Endothelial cell of umbilical vein (primary cell): Measurements from ENCODE around the gene TSPAN18. TPM values are rescaled to one million over a fixed set of nuclear protein-coding genes. Genes with fewer than 3 reads are reported as not detected.

Experiments
- BruUV-seq: library from RNA; stranded (reverse); fragments of 400-500 nt; replicated peaks from 2 replicates; lab custom pipeline; 2021; lab: Mats Ljungman, UMichigan
- CTCF ChIA-PET: fragments of 300-600, 350-600 bp; sonication (Branson Sonifier 250); formaldehyde crosslinking; loops from one replicate; lab custom pipeline; 2021; ENCODE audit warnings: antibody characterized with exemption, inconsistent platforms; lab: Charles Lee
- POLR2A ChIA-PET: fragments of 300-600, 350-600 bp; sonication (Branson Sonifier 250); formaldehyde crosslinking; loops from one replicate; lab custom pipeline; 2021; ENCODE audit warnings: antibody characterized with exemption, inconsistent platforms; lab: Charles Lee
- DNase-seq: peaks from one replicate; pipeline ENCODE4 v3.0.0-alpha.2; 2011; ENCODE audit warnings: low read depth, low spot score
- FAIRE-seq: peaks from 2 replicates; lab custom pipeline; 2011; peaks lifted over from hg19 to GRCh38; lab: Jason Lieb, UNC
- H2AFZ ChIP-seq: 2 replicates; pipeline ENCODE4 v1.6.0; 2012; ENCODE audit warnings: low read depth, low read length, control low read depth, inconsistent platforms
- H3K27ac ChIP-seq: 2 replicates; pipeline ENCODE4 v1.5.1; 2011; ENCODE audit warnings: low read depth, mild to moderate bottlenecking, control low read depth, low read length, moderate library complexity; ENCODE audit not compliant: insufficient read depth
- H3K27me3 ChIP-seq, 2 experiments: 2 replicates each; pipeline versions ENCODE4 v1.6.0 to v1.6.1; 2011; ENCODE audit warnings: low read length in 2 of 2, mixed read lengths in 1 of 2; ENCODE audit not compliant: control insufficient read depth in 2 of 2, insufficient read depth in 2 of 2
- H3K36me3 ChIP-seq, 2 experiments: 2 replicates in 1 of 2; 3 replicates in 1 of 2; pipeline ENCODE4 v1.5.1; 2011; ENCODE audit warnings: low read length in 2 of 2, mild to moderate bottlenecking in 1 of 2, moderate library complexity in 1 of 2; ENCODE audit not compliant: control insufficient read depth in 2 of 2, insufficient read depth in 2 of 2; ENCODE audit errors: extremely low read depth in 1 of 2
- H3K4me1 ChIP-seq: 3 replicates; pipeline ENCODE4 v1.5.1; 2011; ENCODE audit warnings: mild to moderate bottlenecking, low read length; ENCODE audit not compliant: control insufficient read depth, insufficient read depth; ENCODE audit errors: extremely low read depth
- H3K4me2 ChIP-seq: 2 replicates; pipeline ENCODE4 v1.6.1; 2011; ENCODE audit warnings: low read length, control low read depth, mixed read lengths; ENCODE audit not compliant: insufficient read depth
- H3K4me3 ChIP-seq, 3 experiments: fragments of 200-600 bp in 1 of 3; sonication (generic), shearing (Covaris generic) in 1 of 3; replicated peaks in 1 of 3; 2 replicates each; pipeline ENCODE4 v1.5.1; 2011 to 2016; ENCODE audit warnings: control low read depth in 3 of 3, low read length in 3 of 3, mild to moderate bottlenecking in 2 of 3, inconsistent platforms in 1 of 3, low read depth in 1 of 3, moderate library complexity in 1 of 3; ENCODE audit not compliant: insufficient read depth in 1 of 3
- H3K79me2 ChIP-seq: 2 replicates; pipeline ENCODE4 v1.6.0; 2012; ENCODE audit warnings: low read length, inconsistent platforms; ENCODE audit not compliant: control insufficient read depth, insufficient read depth
- H3K9ac ChIP-seq: replicated peaks from 2 replicates; pipeline ENCODE3; 2011; ENCODE audit warnings: low read length, control low read depth; ENCODE audit not compliant: insufficient read depth; ENCODE audit errors: extremely low read depth
- H3K9me1 ChIP-seq: replicated peaks from 3 replicates; pipeline ENCODE4 v1.6.0; 2011; ENCODE audit warnings: mild to moderate bottlenecking, low read length; ENCODE audit not compliant: control insufficient read depth, insufficient read depth; ENCODE audit errors: extremely low read depth
- H3K9me3 ChIP-seq: replicated peaks from 2 replicates; pipeline ENCODE4 v1.5.1; 2012; ENCODE audit warnings: low read length, inconsistent platforms; ENCODE audit not compliant: control insufficient read depth, insufficient read depth
- H4K20me1 ChIP-seq: replicated peaks from 2 replicates; pipeline ENCODE3; 2011; ENCODE audit warnings: mild to moderate bottlenecking, low read length; ENCODE audit not compliant: control insufficient read depth, insufficient read depth; ENCODE audit errors: extremely low read depth
- FOS ChIP-seq: IDR thresholded peaks from 2 replicates; pipeline ENCODE4 v1.6.1; 2011; ENCODE audit warnings: mild to moderate bottlenecking, low read length, moderate library complexity, borderline replicate concordance; ENCODE audit not compliant: insufficient read depth
- GATA2 ChIP-seq: IDR thresholded peaks from 2 replicates; pipeline ENCODE4 v1.7.0; 2011; ENCODE audit warnings: low read depth, mild to moderate bottlenecking, moderate library complexity, mixed read lengths, low read length; ENCODE audit not compliant: insufficient read length, insufficient read depth
- JUN ChIP-seq: IDR thresholded peaks from 2 replicates; pipeline ENCODE4 v1.6.1; 2011; ENCODE audit warnings: borderline replicate concordance, low read depth; ENCODE audit not compliant: insufficient read length, insufficient read depth
- POLR2A ChIP-seq: IDR thresholded peaks from 2 replicates; pipeline ENCODE4 v1.6.1; 2012; ENCODE audit warnings: low read depth, mild to moderate bottlenecking, control low read depth, low read length
- dilution Hi-C: fragments of 300-500 bp; cut with MboI; formaldehyde crosslinking; loops from one replicate; pipeline ENCODE4 v1.15.0; 2019; ENCODE audit warnings: low sequenced_read_pairs; ENCODE audit not compliant: extremely low pct_ligation_motif_present
- intact Hi-C: fragments of 100-400 bp; cut with micrococcal nuclease; formaldehyde crosslinking; loops from one replicate; pipeline ENCODE4 v1.10.0; 2022
- polyA plus RNA-seq, 4 experiments: library from polyadenylated mRNA; depleted of rRNA in 3 of 4; stranded (reverse) in 3 of 4; unstranded in 1 of 4; fragments of >200 nt; gene quantifications; 2 replicates each; pipeline versions ENCODE4 v1.2.1 to v1.2.3, GENCODE V29; 2011 to 2012; ENCODE audit warnings: missing spikeins in 1 of 4
- total RNA-seq: library from RNA; stranded (reverse); gene quantifications from 2 replicates; pipeline ENCODE4 v1.2.3, GENCODE V29; 2021

The TSPAN18 gene
- total and polyA plus RNA-seq, 2 donors (not counting 3 experiments of a cell fraction or from before 2014, with no cell fraction given) = 32.2 to 118 TPM

DNA sequence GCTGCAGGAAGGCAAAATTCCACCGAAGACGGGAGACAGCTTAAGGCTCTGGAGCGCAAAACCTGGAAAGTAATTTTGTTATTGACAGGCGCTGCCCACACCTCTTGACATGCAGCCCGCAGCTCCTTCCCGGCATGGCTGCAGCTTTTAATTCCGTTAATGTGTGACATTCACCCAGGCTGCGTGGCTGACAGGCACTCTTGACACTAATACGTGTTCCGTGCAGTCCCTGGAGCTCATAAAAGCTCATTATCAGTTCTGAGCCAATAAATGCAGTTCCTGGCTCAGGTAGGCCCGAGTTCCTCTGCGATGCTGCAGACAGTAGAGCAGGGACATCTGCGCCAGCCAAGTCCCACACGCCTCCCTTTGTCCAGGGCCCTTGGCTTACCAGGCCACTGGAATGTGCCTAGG lies 34.8 kb downstream of the TSPAN18 start:
- Histone ChIP-seq H3K27me3 (no peaks in the 10 kb centered on the region), H4K20me1 (no peaks in the 10 kb centered on the region), H3K79me2 (no peaks in the 10 kb centered on the region), H3K4me3 (no peak overlapping the region), H3K9me3 (no peaks in the 10 kb centered on the region), H3K4me1 (peaks cover 39% of the 10 kb centered on the region), H3K4me2 (no peak overlapping the region), H3K36me3 (peaks cover 0 to 11% of the 10 kb centered on the region in 2 experiments), H3K9me1 (no peaks in the 10 kb centered on the region), H2AFZ (no peak overlapping the region), H3K9ac (no peak overlapping the region), H3K27ac (no peak overlapping the region)
- DNase-seq (no peak), FAIRE-seq (no peak)
- no TSS peak for BruUV-seq
- intact Hi-C loops = loop anchor here (5.0 kb wide), 1 partner anchor 386 kb away; the partner anchor contains the start of gene PRDM11
- CTCF ChIA-PET = interaction anchor here (1.0 to 2.2 kb wide), 8 partner anchors 10 to 150 kb away, joined by 3 to 11 read pairs (median 6); no protein-coding TSS in a partner anchor
- dilution Hi-C loops = no loop called here
- TF ChIP-seq POLR2A = no peak
- TF ChIP-seq FOS = no peak
- POLR2A ChIA-PET = interaction anchor here (1.4 kb wide), 1 partner anchor 13 kb away, joined by 4 read pairs; no protein-coding TSS in a partner anchor

DNA sequence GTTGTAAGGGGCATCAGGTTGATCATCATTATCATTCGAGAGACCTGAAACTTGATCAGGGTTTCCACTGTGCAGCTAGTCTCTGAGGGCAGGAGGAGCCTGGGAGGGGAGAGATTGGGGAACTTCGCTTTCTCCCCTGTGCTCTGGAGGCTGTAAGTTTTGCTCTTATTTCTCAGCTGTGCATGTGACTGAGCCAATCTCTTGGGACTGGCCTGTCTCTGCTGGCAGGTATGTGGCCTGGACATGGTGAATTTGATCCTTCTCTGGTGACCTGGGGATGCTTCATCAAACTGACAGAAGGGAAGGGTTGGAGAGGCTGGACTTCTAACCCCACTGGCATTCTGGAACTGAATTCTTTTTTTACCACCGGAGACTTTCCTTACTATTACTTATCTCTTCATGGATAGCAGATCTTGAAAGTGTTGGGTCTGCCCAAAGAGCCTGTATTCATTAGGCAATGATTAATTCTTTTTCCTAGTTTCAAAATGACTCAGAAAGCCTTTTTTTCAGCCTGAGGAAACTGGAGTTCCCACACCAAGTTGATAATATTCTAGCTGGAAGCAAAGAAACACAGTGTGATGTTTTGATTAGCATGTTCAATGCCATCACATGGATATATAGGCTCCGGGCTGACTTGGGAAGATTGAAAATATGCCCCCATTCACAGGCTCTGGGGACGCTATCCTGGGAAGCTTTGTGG lies 36.5 kb downstream of the TSPAN18 start:
- BruUV-seq = no TSS peak
- H3K4me1 ChIP-seq = peaks cover 46% of the 10 kb centered on the region
- no peak overlapping the region for H3K4me2 ChIP-seq
- DNase-seq (peak; percentile 81), FAIRE-seq (peak; percentile 74)
- H2AFZ ChIP-seq = no peak overlapping the region
- H3K27ac ChIP-seq = peak overlapping the region; percentile 2
- no peaks in the 10 kb centered on the region for H3K27me3 ChIP-seq
- ChIA-PET CTCF (interaction anchor here (0.6 to 2.8 kb wide), 3 partner anchors 11 to 117 kb away, joined by 3 to 10 read pairs (median 10); no protein-coding TSS in a partner anchor), POLR2A (no interaction called here)
- no peaks in the 10 kb centered on the region for H4K20me1 ChIP-seq
- dilution Hi-C loops = no loop called here
- H3K4me3 ChIP-seq = no peak overlapping the region
- TF ChIP-seq JUN = peak; percentile 37
- TF ChIP-seq POLR2A = no peak
- TF ChIP-seq FOS = peak; percentile 40
- peak; percentile 49 for TF ChIP-seq GATA2
- H3K36me3 ChIP-seq = peaks cover 0 to 11% of the 10 kb centered on the region in 2 experiments
- intact Hi-C loops = loop anchor here (5.0 kb wide), 1 partner anchor 384 kb away; the partner anchor contains the start of gene PRDM11
- H3K9me1 ChIP-seq = no peaks in the 10 kb centered on the region
- H3K79me2 ChIP-seq = no peaks in the 10 kb centered on the region
- no peaks in the 10 kb centered on the region for H3K9me3 ChIP-seq
- H3K9ac ChIP-seq = no peak overlapping the region
